Heart left ventricle (tissue), 13 donors: Measurements from ENCODE around the gene GLRX3.

Experiments
- POLR2A ChIP-seq, 2 donors: fragments of 450-650 bp; IDR thresholded peaks; one replicate each; pipeline ENCODE4 v1.6.1; 2017; ENCODE audit warnings: antibody characterized with exemption in 2 of 2, mild to moderate bottlenecking in 2 of 2, moderate library complexity in 2 of 2
- TF ChIP-seq, protein P1 (sequence below), 12 donors: fragments of 200-600 bp; sonication (generic) in 4 of 12; IDR thresholded peaks; one replicate each; pipeline versions ENCODE4 v1.5.0 to v1.8.0; 2018 to 2022; ENCODE audit warnings: antibody characterized with exemption in 12 of 12, mild to moderate bottlenecking in 5 of 12
- donor health status: ischemic (EF 13 %, LVEDD 7.1; RV severe dilation, severe dysfunction).
- donor health status: DM: no; HTN: yes; CAD: no.
- donor health status: DM: no; HTN: no; CAD: no.
- donor health status: ischemic (EF 25% LVEDD 6.9; RV normal size, moderate dysfunction).
- donor health status: ischemic (EF 25% LVEDD 5.7; RV mildly dilated, moderate dysfunction).
- donor health status: ischemic (EF 35%, LVEDD 5.7; RV mildly dilated, moderate dysfunction).
- donor health status: nonischemic (EF 11% LVEDD 7.7; RV severe dilation, severe dysfunction).
- donor health status: DM: yes; HTN: yes; CAD: no.
- donor health status: PGD.
- donor health status: ischemic (EF 29% LVEDD 5.4; RV normal size, mild dysfunction).
- donor health status: nonischemic (EF 23%, LVEDD 6.1; RV moderate dilation, normal function).

DNA sequence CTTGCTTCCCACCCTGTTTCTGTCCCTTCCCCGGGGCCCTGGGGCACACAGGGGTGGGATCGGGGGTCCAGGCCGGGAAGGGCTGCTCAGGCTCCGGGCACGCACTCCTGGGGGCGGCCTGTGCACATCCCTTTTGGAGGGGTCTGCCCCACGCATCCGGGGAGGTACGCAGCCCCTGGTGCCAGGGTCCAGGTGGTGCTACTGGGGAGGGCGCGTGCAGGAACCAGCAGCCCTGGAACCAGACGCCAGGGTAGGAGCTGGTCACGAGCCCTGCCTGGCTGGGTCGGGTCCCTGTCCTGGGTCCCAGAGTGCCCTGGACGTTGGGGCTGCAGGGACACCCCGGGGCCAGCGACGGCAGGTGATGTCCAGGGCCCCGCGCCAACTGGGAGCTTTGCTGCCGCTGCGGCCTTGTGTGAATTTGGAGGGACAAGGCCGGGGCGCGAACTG lies 53.4 kb downstream of the GLRX3 start:
- TF ChIP-seq, protein P1, sequence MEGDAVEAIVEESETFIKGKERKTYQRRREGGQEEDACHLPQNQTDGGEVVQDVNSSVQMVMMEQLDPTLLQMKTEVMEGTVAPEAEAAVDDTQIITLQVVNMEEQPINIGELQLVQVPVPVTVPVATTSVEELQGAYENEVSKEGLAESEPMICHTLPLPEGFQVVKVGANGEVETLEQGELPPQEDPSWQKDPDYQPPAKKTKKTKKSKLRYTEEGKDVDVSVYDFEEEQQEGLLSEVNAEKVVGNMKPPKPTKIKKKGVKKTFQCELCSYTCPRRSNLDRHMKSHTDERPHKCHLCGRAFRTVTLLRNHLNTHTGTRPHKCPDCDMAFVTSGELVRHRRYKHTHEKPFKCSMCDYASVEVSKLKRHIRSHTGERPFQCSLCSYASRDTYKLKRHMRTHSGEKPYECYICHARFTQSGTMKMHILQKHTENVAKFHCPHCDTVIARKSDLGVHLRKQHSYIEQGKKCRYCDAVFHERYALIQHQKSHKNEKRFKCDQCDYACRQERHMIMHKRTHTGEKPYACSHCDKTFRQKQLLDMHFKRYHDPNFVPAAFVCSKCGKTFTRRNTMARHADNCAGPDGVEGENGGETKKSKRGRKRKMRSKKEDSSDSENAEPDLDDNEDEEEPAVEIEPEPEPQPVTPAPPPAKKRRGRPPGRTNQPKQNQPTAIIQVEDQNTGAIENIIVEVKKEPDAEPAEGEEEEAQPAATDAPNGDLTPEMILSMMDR (IDR thresholded peaks at IDR 0.05), result no peak
- no peak for TF ChIP-seq POLR2A (IDR thresholded peaks at IDR 0.05)
